ENCODE results near the gene SLC39A3.

The SLC39A3 gene

GRCh38 chr19:2768365-2769132, 28.7 kb upstream of the SLC39A3 start:
- no peak for DNase-seq

- no peak for DNase-seq
Observed at GRCh38 chr19:2767688-2768087, 27.9 kb upstream of the SLC39A3 start.

GRCh38 chr19:2766594-2767372, 27.0 kb upstream of the SLC39A3 start:
- no peak for DNase-seq

GRCh38 chr19:2765376-2765775, 25.6 kb upstream of the SLC39A3 start:
- DNase-seq: no peak

- DNase-seq: no peak
Observed at GRCh38 chr19:2764945-2765344, 25.1 kb upstream of the SLC39A3 start.

GRCh38 chr19:2763687-2764086, 23.9 kb upstream of the SLC39A3 start:
- DNase-seq: no peak

GRCh38 chr19:2762783-2763496, 23.1 kb upstream of the SLC39A3 start:
- DNase-seq: no peak

GRCh38 chr19:2761876-2762782, 22.3 kb upstream of the SLC39A3 start:
- DNase-seq: no peak

- DNase-seq: no peak
Observed at GRCh38 chr19:2761309-2761677, 21.5 kb upstream of the SLC39A3 start.

GRCh38 chr19:2759965-2760364, 20.1 kb upstream of the SLC39A3 start:
- DNase-seq: no peak

- no peak for DNase-seq
Observed at GRCh38 chr19:2759362-2759761, 19.5 kb upstream of the SLC39A3 start.

GRCh38 chr19:2758601-2759313, 18.9 kb upstream of the SLC39A3 start:
- DNase-seq: no peak

GRCh38 chr19:2756921-2757881, 17.4 kb upstream of the SLC39A3 start:
- DNase-seq: no peak

- DNase-seq: no peak
Observed at GRCh38 chr19:2756477-2756876, 16.7 kb upstream of the SLC39A3 start.

- DNase-seq: no peak
Observed at GRCh38 chr19:2755811-2756210, 16.0 kb upstream of the SLC39A3 start.

- DNase-seq: no peak
Observed at GRCh38 chr19:2755448-2755705, 15.6 kb upstream of the SLC39A3 start.

- DNase-seq: no peak
Observed at GRCh38 chr19:2754659-2755447, 15.0 kb upstream of the SLC39A3 start.

- DNase-seq: no peak
Observed at GRCh38 chr19:2751438-2751830, 11.6 kb upstream of the SLC39A3 start.

GRCh38 chr19:2750808-2751437, 11.1 kb upstream of the SLC39A3 start:
- DNase-seq: no peak

GRCh38 chr19:2747349-2747748, 7.5 kb upstream of the SLC39A3 start:
- no peak for DNase-seq

Data from CD4-positive, alpha-beta T cell treated with Interleukin-10 for 1 hour (primary cell).